Fibroblast of the conjunctiva (primary cell): ENCODE data around the gene ROR2.
A peak's percentile ranks its signal among the peaks of the same experiment; 100 is the strongest.

Experiments used
- DNase-seq: peaks from one replicate; pipeline ENCODE4 v3.0.0-alpha.2; 2010; ENCODE audit warnings: low read depth

ROR2 gene

GRCh38 chr9:91948597-91949391 is 1.2 kb downstream of the ROR2 start:
- peak; percentile 31 for DNase-seq

GRCh38 chr9:91948101-91948596 is 1.9 kb downstream of the ROR2 start:
- DNase-seq, result no peak

- no peak for DNase-seq
These were observed 3.2 kb downstream of the ROR2 start for GRCh38 chr9:91946653-91947488.

- no peak for DNase-seq
These were observed 3.8 kb downstream of the ROR2 start for GRCh38 chr9:91946196-91946595.

GRCh38 chr9:91945277-91946085 is 4.5 kb downstream of the ROR2 start:
- peak; percentile 41 for DNase-seq

- no peak for DNase-seq
These were observed 5.3 kb downstream of the ROR2 start for GRCh38 chr9:91944711-91945110.

- no peak for DNase-seq
These were observed 6.3 kb downstream of the ROR2 start for GRCh38 chr9:91943478-91944470.

GRCh38 chr9:91942201-91942600 is 7.8 kb downstream of the ROR2 start:
- no peak for DNase-seq

GRCh38 chr9:91939978-91940377 is 10.1 kb downstream of the ROR2 start:
- DNase-seq, result no peak

GRCh38 chr9:91937727-91938126 is 12.3 kb downstream of the ROR2 start:
- DNase-seq, result no peak

- no peak for DNase-seq
These were observed 13.0 kb downstream of the ROR2 start for GRCh38 chr9:91937056-91937455.

GRCh38 chr9:91935805-91936514 is 14.1 kb downstream of the ROR2 start:
- DNase-seq, result no peak

GRCh38 chr9:91935066-91935749 is 14.8 kb downstream of the ROR2 start:
- DNase-seq, result no peak

GRCh38 chr9:91934654-91935053 is 15.4 kb downstream of the ROR2 start:
- DNase-seq, result no peak

GRCh38 chr9:91933556-91934352 is 16.3 kb downstream of the ROR2 start:
- DNase-seq, result no peak

GRCh38 chr9:91930475-91930874 is 19.6 kb downstream of the ROR2 start:
- no peak for DNase-seq

GRCh38 chr9:91929331-91929730 is 20.7 kb downstream of the ROR2 start:
- DNase-seq, result no peak

- DNase-seq, result no peak
These were observed 22.0 kb downstream of the ROR2 start for GRCh38 chr9:91927922-91928510.
